Cardiac muscle cell (in vitro differentiated cells and primary cell): ENCODE data around the gene GUCY1A1. TPM values are rescaled to one million over a fixed set of nuclear protein-coding genes. Genes with fewer than 3 reads are reported as not detected.
A peak's percentile ranks its signal among the peaks of the same experiment; 100 is the strongest.

Experiments
- DNase-seq, 2 donors: peaks; one replicate each; pipeline versions ENCODE4 v3.0.0 to v3.0.0-alpha.2; 2010 to 2017; ENCODE audit warnings: low read depth in 1 of 2, low spot score in 1 of 2
- H3K27ac ChIP-seq: fragments of 200-600 bp; sonication (generic); 2 replicates; pipeline ENCODE4 v1.5.1; 2016
- H3K27me3 ChIP-seq: fragments of 200-600 bp; sonication (generic); 2 replicates; pipeline ENCODE4 v1.6.0; 2016; ENCODE audit warnings: control low read depth
- H3K36me3 ChIP-seq: fragments of 200-600 bp; sonication (generic); 2 replicates; pipeline ENCODE4 v1.5.1; 2016; ENCODE audit warnings: control low read depth
- H3K4me1 ChIP-seq: fragments of 200-600 bp; sonication (generic); 2 replicates; pipeline ENCODE4 v1.8.1; 2017; ENCODE audit warnings: low read depth, mild to moderate bottlenecking, mixed run types
- H3K4me3 ChIP-seq: fragments of 200-600 bp; sonication (generic); 2 replicates; pipeline ENCODE4 v1.5.1; 2016; ENCODE audit warnings: mild to moderate bottlenecking
- H3K9me3 ChIP-seq: fragments of 200-600 bp; sonication (generic); 2 replicates; pipeline ENCODE4 v1.5.1; 2017; ENCODE audit warnings: low read depth, mild to moderate bottlenecking, control low read depth
- CTCF ChIP-seq: IDR thresholded peaks from 2 replicates; pipeline ENCODE4 v1.5.1; 2012; ENCODE audit warnings: low read depth, mild to moderate bottlenecking, low read length
- polyA plus RNA-seq: library from polyadenylated mRNA; unstranded; fragments of >200 nt; fragmentation: Nextera tagmentation; extraction: Ambion mirVana; gene quantifications from 2 replicates; pipeline ENCODE4 v1.2.1, GENCODE V29; 2016
- total RNA-seq: library from RNA; depleted of rRNA; stranded (reverse); fragments of >200 nt; gene quantifications from 2 replicates; pipeline ENCODE4 v1.2.3, GENCODE V29; 2016

The GUCY1A1 gene
- total and polyA plus RNA-seq, 2 experiments from 2014 or later = 92.9 to 123 TPM

GRCh38 chr4:155777971-155778735 is 111.5 kb downstream of the GUCY1A1 start:
- no peak overlapping the region for H3K4me3 ChIP-seq
- peak in 1 of 2 donors; percentile 28 for DNase-seq
- peaks cover 2% of the 10 kb centered on the region for H3K36me3 ChIP-seq
- H3K27ac ChIP-seq = no peak overlapping the region
- H3K9me3 ChIP-seq = no peaks in the 10 kb centered on the region
- TF ChIP-seq CTCF = no peak
- peaks cover 18% of the 10 kb centered on the region for H3K4me1 ChIP-seq
- H3K27me3 ChIP-seq = no peaks in the 10 kb centered on the region

GRCh38 chr4:155780775-155781174 is 114.1 kb downstream of the GUCY1A1 start:
- Histone ChIP-seq H3K36me3 (peaks cover 2% of the 10 kb centered on the region), H3K4me3 (no peak overlapping the region), H3K27me3 (no peaks in the 10 kb centered on the region), H3K27ac (no peak overlapping the region), H3K9me3 (no peaks in the 10 kb centered on the region), H3K4me1 (peaks cover 18% of the 10 kb centered on the region)
- no peak for TF ChIP-seq CTCF
- DNase-seq = no peak

- no peak for TF ChIP-seq CTCF
- H3K4me1 ChIP-seq = peaks cover 19% of the 10 kb centered on the region
- no peak for DNase-seq
- no peaks in the 10 kb centered on the region for H3K9me3 ChIP-seq
- no peak overlapping the region for H3K27ac ChIP-seq
- H3K36me3 ChIP-seq = peaks cover 2% of the 10 kb centered on the region
- H3K27me3 ChIP-seq = no peaks in the 10 kb centered on the region
- H3K4me3 ChIP-seq = no peak overlapping the region
These were observed 114.7 kb downstream of the GUCY1A1 start for GRCh38 chr4:155781249-155781831.

Other genes starting within 250 kb of the GUCY1A1 start
- gene GUCY1B1, start 92.2 kb downstream of the GUCY1A1 start, total RNA-seq = 26.6 TPM in 2 replicates
- 19.1 and 34.6 TPM in 2 replicates for gene GUCY1B1, start 92.2 kb downstream of the GUCY1A1 start, polyA plus RNA-seq
- gene ASIC5, start 199.4 kb downstream of the GUCY1A1 start, total RNA-seq = not detected in 2 replicates
- gene ASIC5, start 199.4 kb downstream of the GUCY1A1 start, polyA plus RNA-seq = not detected in 2 replicates
- gene TDO2, start 236.8 kb downstream of the GUCY1A1 start, total RNA-seq = 0.57 and 2.6 TPM in 2 replicates
- 1.4 and 2.5 TPM in 2 replicates for gene TDO2, start 236.8 kb downstream of the GUCY1A1 start, polyA plus RNA-seq